GM21786 (cell line): ENCODE results near the gene MMP17.

Experiments
- ATAC-seq: cut with Tn5 transposase; IDR thresholded peaks from one replicate; pipeline ENCODE4 v1.9.1; 2021; ENCODE audit not compliant: unreplicated experiment

MMP17 gene

GRCh38 chr12:131829791-131830334 is 1.7 kb downstream of the MMP17 start:
- ATAC-seq = no peak

GRCh38 chr12:131830335-131830913 is 2.2 kb downstream of the MMP17 start:
- ATAC-seq = peak; percentile 39

GRCh38 chr12:131830914-131831571 is 2.9 kb downstream of the MMP17 start:
- no peak for ATAC-seq

GRCh38 chr12:131831635-131832041 is 3.4 kb downstream of the MMP17 start:
- no peak for ATAC-seq

- ATAC-seq = no peak
Measured at GRCh38 chr12:131832321-131833231, 4.4 kb downstream of the MMP17 start.

- no peak for ATAC-seq
Measured at GRCh38 chr12:131833288-131833895, 5.2 kb downstream of the MMP17 start.

GRCh38 chr12:131833896-131834641 is 5.9 kb downstream of the MMP17 start:
- ATAC-seq = no peak

- ATAC-seq = no peak
Measured at GRCh38 chr12:131834798-131835615, 6.8 kb downstream of the MMP17 start.

- no peak for ATAC-seq
Measured at GRCh38 chr12:131835616-131836171, 7.5 kb downstream of the MMP17 start.

GRCh38 chr12:131836193-131836592 is 8.0 kb downstream of the MMP17 start:
- no peak for ATAC-seq

- ATAC-seq = no peak
Measured at GRCh38 chr12:131836714-131837397, 8.7 kb downstream of the MMP17 start.

GRCh38 chr12:131840643-131841416 is 12.6 kb downstream of the MMP17 start:
- ATAC-seq = no peak

GRCh38 chr12:131841547-131841946 is 13.4 kb downstream of the MMP17 start:
- no peak for ATAC-seq

- ATAC-seq = no peak
Measured at GRCh38 chr12:131842169-131842568, 14.0 kb downstream of the MMP17 start.

GRCh38 chr12:131843527-131843926 is 15.3 kb downstream of the MMP17 start:
- no peak for ATAC-seq

GRCh38 chr12:131844140-131844539 is 15.9 kb downstream of the MMP17 start:
- no peak for ATAC-seq

GRCh38 chr12:131844656-131845055 is 16.5 kb downstream of the MMP17 start:
- ATAC-seq = no peak

- ATAC-seq = no peak
Measured at GRCh38 chr12:131845121-131845520, 16.9 kb downstream of the MMP17 start.
